Sigmoid colon (tissue), 7 donors: ENCODE measurements around the gene CRYBB3. TPM values are rescaled to one million over a fixed set of nuclear protein-coding genes. Genes with fewer than 3 reads are reported as not detected.
"Not testable (repeated sequence)": the region's sequence is repeated elsewhere in the genome, so short reads cannot be mapped to it uniquely, and the experiment has no call there.

Experiments used
- DNase-seq: peaks from one replicate; pipeline ENCODE4 v3.0.0-alpha.2; 2019
- H3K27ac ChIP-seq, 4 donors: fragments of 200-600 bp; sonication (generic); one replicate each; pipeline ENCODE4 v1.5.1; 2016 to 2019; ENCODE audit warnings: mild to moderate bottlenecking in 1 of 4
- H3K27me3 ChIP-seq, 3 donors: fragments of 200-600 bp; sonication (generic); one replicate each; pipeline ENCODE4 v1.5.1; 2019; ENCODE audit warnings: mild to moderate bottlenecking in 1 of 3
- H3K36me3 ChIP-seq, 4 donors: fragments of 200-600 bp; sonication (generic); one replicate each; pipeline ENCODE4 v1.5.1; 2016 to 2019
- H3K4me1 ChIP-seq, 4 donors: fragments of 200-600 bp; sonication (generic); one replicate each; pipeline ENCODE4 v1.5.1; 2017 to 2019
- H3K4me3 ChIP-seq, 4 donors: fragments of 200-600 bp; sonication (generic); one replicate each; pipeline ENCODE4 v1.5.1; 2017 to 2019; ENCODE audit warnings: mild to moderate bottlenecking in 2 of 4, moderate library complexity in 1 of 4
- H3K9me3 ChIP-seq, 4 donors: fragments of 200-600 bp in 3 of 4; sonication (generic) in 3 of 4; one replicate each; pipeline versions ENCODE4 v1.5.1 to v1.6.1; 2013 to 2019
- CTCF ChIP-seq, 4 experiments: fragments of 450-650 bp in 3 of 4; fragments of 200-600 bp in 1 of 4; IDR thresholded peaks; one replicate each; pipeline ENCODE4 v1.5.1; 2016 to 2019; ENCODE audit warnings: antibody characterized with exemption in 4 of 4, mild to moderate bottlenecking in 3 of 4, moderate library complexity in 2 of 4
- EP300 ChIP-seq, 4 donors: sonication (generic); formaldehyde crosslinking; IDR thresholded peaks; one replicate each; pipeline ENCODE4 v1.6.1; 2017; ENCODE audit warnings: antibody characterized with exemption in 4 of 4
- POLR2A ChIP-seq, 2 donors: fragments of 450-650 bp; IDR thresholded peaks; one replicate each; pipeline ENCODE4 v1.6.1; 2016; ENCODE audit warnings: antibody characterized with exemption in 2 of 2, mild to moderate bottlenecking in 2 of 2, moderate library complexity in 2 of 2
- POLR2AphosphoS5 ChIP-seq, 4 donors: sonication (generic); formaldehyde crosslinking; IDR thresholded peaks; one replicate each; pipeline ENCODE4 v1.6.1; 2017; ENCODE audit warnings: antibody characterized with exemption in 4 of 4
- WGBS, 2 donors: extraction: QIAGEN DNeasy Blood & Tissue Kit; methylation state at CpG; one replicate each; pipeline ENCODE4 v1.1.7; 2013; 5-methylcytosine and 5-hydroxymethylcytosine counted together
- intact Hi-C: fragments of 100-400 bp; cut with DNase I; formaldehyde crosslinking; loops from one replicate; pipeline ENCODE4 v1.15.1; 2023
- polyA plus RNA-seq, 3 donors: library from polyadenylated mRNA; stranded (reverse); fragments of 200-250 nt; gene quantifications; one replicate each; pipeline ENCODE4 v1.2.3, GENCODE V29; 2013
- total RNA-seq, 4 donors: library from RNA; depleted of rRNA; stranded (reverse); fragments of >200 nt; gene quantifications; one replicate each; pipeline ENCODE4 v1.1.0, GENCODE V29; 2016
- donor health status: healthy with polysubstance abuse.
- donor health status: Bipolar disorder and iron deficiency.
- donor health status: healthy.

Gene CRYBB3
- total and polyA plus RNA-seq, 7 donors, result 0.67 to 1.4 TPM; not detected in 5

- H3K4me3 ChIP-seq, result no peak overlapping the region
- WGBS, 2 donors, result 61 to 75% methylated on average over 7 of the region's 7 CpGs
- H3K4me1 ChIP-seq, result no peaks in the 10 kb centered on the region
- no peaks in the 10 kb centered on the region for H3K9me3 ChIP-seq
- no peaks in the 10 kb centered on the region for H3K27me3 ChIP-seq
- no peak for DNase-seq
- no peak overlapping the region for H3K27ac ChIP-seq
- TF ChIP-seq POLR2AphosphoS5 (IDR thresholded peaks at IDR 0.05), result no peak
- TF ChIP-seq CTCF (IDR thresholded peaks at IDR 0.05), result no peak
- TF ChIP-seq POLR2A (IDR thresholded peaks at IDR 0.05), result no peak
- no peak for TF ChIP-seq EP300 (IDR thresholded peaks at IDR 0.05)
- no peaks in the 10 kb centered on the region for H3K36me3 ChIP-seq
- intact Hi-C loops, result loop anchor here (10.0 kb wide), 1 partner anchor 574 kb away; no protein-coding TSS in a partner anchor
Measured at GRCh38 chr22:25200967-25201366, 1.3 kb downstream of the CRYBB3 start.

- WGBS, 2 donors, result 67 to 68% methylated on average over 10 of the region's 10 CpGs
- H3K27ac ChIP-seq, result no peak overlapping the region
- no peak for TF ChIP-seq EP300 (IDR thresholded peaks at IDR 0.05)
- no peak for TF ChIP-seq POLR2A (IDR thresholded peaks at IDR 0.05)
- no peak for TF ChIP-seq POLR2AphosphoS5 (IDR thresholded peaks at IDR 0.05)
- no peaks in the 10 kb centered on the region for H3K4me1 ChIP-seq
- H3K27me3 ChIP-seq, result no peaks in the 10 kb centered on the region
- DNase-seq, result no peak
- H3K36me3 ChIP-seq, result no peaks in the 10 kb centered on the region
- no peaks in the 10 kb centered on the region for H3K9me3 ChIP-seq
- no peak overlapping the region for H3K4me3 ChIP-seq
- intact Hi-C loops, result loop anchor here (10.0 kb wide), 1 partner anchor 573 kb away; no protein-coding TSS in a partner anchor
Measured at GRCh38 chr22:25201557-25202273, 2.1 kb downstream of the CRYBB3 start.

- Histone ChIP-seq H3K36me3 (no peaks in the 10 kb centered on the region), H3K4me3 (no peak overlapping the region), H3K27me3 (no peaks in the 10 kb centered on the region), H3K4me1 (no peaks in the 10 kb centered on the region), H3K27ac (no peak overlapping the region), H3K9me3 (no peaks in the 10 kb centered on the region)
- no peak for DNase-seq
- WGBS, 2 donors, result 56 to 57% methylated on average over 15 of the region's 15 CpGs
- intact Hi-C loops, result loop anchor here (10.0 kb wide), 1 partner anchor 572 kb away; no protein-coding TSS in a partner anchor
- TF ChIP-seq POLR2A (IDR thresholded peaks at IDR 0.05), result no peak
- TF ChIP-seq CTCF (IDR thresholded peaks at IDR 0.05), result peak; percentile 9 to 91 (median 56)
- no peak for TF ChIP-seq POLR2AphosphoS5 (IDR thresholded peaks at IDR 0.05)
- no peak for TF ChIP-seq EP300 (IDR thresholded peaks at IDR 0.05)
Measured at GRCh38 chr22:25202290-25202921, 2.7 kb downstream of the CRYBB3 start.

GRCh38 chr22:25203082-25203481, 3.4 kb downstream of the CRYBB3 start:
- Histone ChIP-seq H3K9me3 (no peaks in the 10 kb centered on the region), H3K4me1 (no peaks in the 10 kb centered on the region), H3K27me3 (no peaks in the 10 kb centered on the region), H3K27ac (no peak overlapping the region), H3K36me3 (no peaks in the 10 kb centered on the region), H3K4me3 (no peak overlapping the region)
- TF ChIP-seq POLR2AphosphoS5 (IDR thresholded peaks at IDR 0.05) (no peak), EP300 (IDR thresholded peaks at IDR 0.05) (no peak), POLR2A (IDR thresholded peaks at IDR 0.05) (no peak), CTCF (IDR thresholded peaks at IDR 0.05) (no peak)
- 93 to 94% methylated on average over 4 of the region's 4 CpGs for WGBS, 2 donors
- intact Hi-C loops, result loop anchor here (10.0 kb wide), 1 partner anchor 572 kb away; no protein-coding TSS in a partner anchor
- DNase-seq, result no peak

- not testable (repeated sequence) for DNase-seq, H3K27ac ChIP-seq, H3K27me3 ChIP-seq, H3K4me1 ChIP-seq, H3K9me3 ChIP-seq, H3K36me3 ChIP-seq, H3K4me3 ChIP-seq
- intact Hi-C loops, result loop anchor here (10.0 kb wide), 1 partner anchor 570 kb away; no protein-coding TSS in a partner anchor
- 60 to 83% methylated on average over 7 of the region's 7 CpGs for WGBS, 2 donors
Measured at GRCh38 chr22:25204547-25204946, 4.9 kb downstream of the CRYBB3 start.
